22Rv1 (cell line): Measurements from ENCODE around the gene ANXA2.

Experiments
- ZFX ChIP-seq: fragments of 450-650 bp; IDR thresholded peaks from 2 replicates; pipeline ENCODE4 v1.6.1; 2017; ENCODE audit warnings: antibody characterized with exemption, borderline replicate concordance
- TF ChIP-seq, protein P1 (sequence below): fragments of 450-650 bp; IDR thresholded peaks from 2 replicates; pipeline ENCODE4 v1.5.1; 2017; ENCODE audit warnings: mild to moderate bottlenecking

DNA sequence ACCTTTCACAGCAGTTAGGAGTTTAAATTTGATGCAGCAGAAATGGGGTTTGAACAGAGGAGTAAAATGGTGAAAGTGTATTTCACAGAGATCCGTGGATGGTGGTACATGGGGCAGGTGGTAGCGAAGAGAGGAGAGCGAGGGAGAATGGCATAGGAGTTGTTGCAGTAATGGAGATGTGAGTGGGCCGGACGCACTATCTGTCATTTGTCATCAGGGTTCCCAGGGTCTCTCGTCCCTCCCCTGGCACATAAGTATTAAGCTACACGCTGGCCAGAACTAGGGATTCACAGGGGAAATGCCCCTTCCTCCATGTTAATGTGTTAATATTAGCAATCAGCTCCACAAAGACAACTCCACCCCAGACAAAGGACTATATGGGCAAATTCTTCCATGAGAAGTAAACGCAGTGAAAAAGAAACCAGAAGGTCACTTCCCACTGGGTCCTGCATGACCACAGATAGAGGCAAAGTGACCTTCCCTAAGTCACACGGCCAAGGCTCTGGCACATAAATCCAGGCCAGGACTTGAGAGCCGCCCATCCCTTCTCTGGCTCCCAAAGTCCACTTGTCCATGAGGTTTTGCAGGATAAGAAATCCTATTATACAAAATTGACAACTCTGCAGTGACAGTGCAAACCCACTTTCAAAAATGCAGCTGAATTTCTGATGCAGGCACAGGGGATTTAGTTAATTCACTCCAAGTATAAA is 42.5 kb downstream of the ANXA2 start:
- TF ChIP-seq, protein P1, sequence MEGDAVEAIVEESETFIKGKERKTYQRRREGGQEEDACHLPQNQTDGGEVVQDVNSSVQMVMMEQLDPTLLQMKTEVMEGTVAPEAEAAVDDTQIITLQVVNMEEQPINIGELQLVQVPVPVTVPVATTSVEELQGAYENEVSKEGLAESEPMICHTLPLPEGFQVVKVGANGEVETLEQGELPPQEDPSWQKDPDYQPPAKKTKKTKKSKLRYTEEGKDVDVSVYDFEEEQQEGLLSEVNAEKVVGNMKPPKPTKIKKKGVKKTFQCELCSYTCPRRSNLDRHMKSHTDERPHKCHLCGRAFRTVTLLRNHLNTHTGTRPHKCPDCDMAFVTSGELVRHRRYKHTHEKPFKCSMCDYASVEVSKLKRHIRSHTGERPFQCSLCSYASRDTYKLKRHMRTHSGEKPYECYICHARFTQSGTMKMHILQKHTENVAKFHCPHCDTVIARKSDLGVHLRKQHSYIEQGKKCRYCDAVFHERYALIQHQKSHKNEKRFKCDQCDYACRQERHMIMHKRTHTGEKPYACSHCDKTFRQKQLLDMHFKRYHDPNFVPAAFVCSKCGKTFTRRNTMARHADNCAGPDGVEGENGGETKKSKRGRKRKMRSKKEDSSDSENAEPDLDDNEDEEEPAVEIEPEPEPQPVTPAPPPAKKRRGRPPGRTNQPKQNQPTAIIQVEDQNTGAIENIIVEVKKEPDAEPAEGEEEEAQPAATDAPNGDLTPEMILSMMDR, result no peak
- TF ChIP-seq ZFX, result no peak
